ENCODE data around the gene HDGFL2.

HDGFL2 gene

DNA sequence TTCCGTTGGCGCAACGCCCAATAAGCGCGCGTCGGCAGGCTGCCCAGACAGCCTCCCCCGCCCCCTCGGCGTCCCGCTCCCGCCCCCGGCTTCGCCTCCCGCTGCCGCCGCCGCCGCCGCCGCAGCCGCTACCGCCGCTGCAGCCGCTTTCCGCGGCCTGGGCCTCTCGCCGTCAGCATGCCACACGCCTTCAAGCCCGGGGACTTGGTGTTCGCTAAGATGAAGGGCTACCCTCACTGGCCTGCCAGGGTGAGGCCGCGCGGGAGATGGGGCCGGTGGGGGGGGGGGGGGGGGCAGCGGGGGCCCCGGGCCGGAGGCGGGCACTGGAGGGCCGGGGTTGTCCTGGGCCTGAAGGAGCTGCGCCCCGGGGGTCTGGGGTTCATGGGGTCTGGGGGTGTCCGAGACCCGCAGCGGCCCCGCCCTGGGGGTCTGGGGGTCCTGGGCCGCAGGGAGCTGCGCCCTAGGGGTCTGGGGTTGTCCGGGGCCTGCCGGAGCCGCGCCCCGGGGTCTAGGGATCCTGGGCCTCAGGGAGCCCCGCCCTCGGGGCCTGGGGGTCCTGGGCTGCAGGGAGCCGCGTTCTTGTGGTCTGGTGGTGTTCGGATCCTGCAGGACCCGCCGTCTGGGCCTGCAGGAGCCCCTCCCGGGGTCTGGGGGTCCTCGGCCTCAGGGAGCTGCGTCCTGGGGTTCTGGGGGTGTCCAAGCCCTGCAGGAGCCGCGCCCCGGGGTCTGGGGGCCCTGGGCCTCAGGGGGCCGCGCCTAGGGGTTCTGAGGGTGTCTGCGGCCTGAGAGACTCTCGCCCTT is at the start of gene HDGFL2:
Gene HDGFL2, plus strand, starts transcription at position 124 of the 801 bp plus-strand sequence. Its CDS starts 54 bp downstream, at position 178.
- TF ChIP-seq, protein P1, sequence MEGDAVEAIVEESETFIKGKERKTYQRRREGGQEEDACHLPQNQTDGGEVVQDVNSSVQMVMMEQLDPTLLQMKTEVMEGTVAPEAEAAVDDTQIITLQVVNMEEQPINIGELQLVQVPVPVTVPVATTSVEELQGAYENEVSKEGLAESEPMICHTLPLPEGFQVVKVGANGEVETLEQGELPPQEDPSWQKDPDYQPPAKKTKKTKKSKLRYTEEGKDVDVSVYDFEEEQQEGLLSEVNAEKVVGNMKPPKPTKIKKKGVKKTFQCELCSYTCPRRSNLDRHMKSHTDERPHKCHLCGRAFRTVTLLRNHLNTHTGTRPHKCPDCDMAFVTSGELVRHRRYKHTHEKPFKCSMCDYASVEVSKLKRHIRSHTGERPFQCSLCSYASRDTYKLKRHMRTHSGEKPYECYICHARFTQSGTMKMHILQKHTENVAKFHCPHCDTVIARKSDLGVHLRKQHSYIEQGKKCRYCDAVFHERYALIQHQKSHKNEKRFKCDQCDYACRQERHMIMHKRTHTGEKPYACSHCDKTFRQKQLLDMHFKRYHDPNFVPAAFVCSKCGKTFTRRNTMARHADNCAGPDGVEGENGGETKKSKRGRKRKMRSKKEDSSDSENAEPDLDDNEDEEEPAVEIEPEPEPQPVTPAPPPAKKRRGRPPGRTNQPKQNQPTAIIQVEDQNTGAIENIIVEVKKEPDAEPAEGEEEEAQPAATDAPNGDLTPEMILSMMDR (IDR thresholded peaks at IDR 0.05; ENCODE audit: low read depth, low read length): no peak
- peak within 1 kb of the TSS; percentile 82 to 95 for H3K4me3 ChIP-seq (replicated peaks in 1 of 2; ENCODE audit: low read depth in 2 of 2, low read length in 2 of 2)
- DNase-seq (ENCODE audit: low read depth in 2 of 2): no peak

DNA sequence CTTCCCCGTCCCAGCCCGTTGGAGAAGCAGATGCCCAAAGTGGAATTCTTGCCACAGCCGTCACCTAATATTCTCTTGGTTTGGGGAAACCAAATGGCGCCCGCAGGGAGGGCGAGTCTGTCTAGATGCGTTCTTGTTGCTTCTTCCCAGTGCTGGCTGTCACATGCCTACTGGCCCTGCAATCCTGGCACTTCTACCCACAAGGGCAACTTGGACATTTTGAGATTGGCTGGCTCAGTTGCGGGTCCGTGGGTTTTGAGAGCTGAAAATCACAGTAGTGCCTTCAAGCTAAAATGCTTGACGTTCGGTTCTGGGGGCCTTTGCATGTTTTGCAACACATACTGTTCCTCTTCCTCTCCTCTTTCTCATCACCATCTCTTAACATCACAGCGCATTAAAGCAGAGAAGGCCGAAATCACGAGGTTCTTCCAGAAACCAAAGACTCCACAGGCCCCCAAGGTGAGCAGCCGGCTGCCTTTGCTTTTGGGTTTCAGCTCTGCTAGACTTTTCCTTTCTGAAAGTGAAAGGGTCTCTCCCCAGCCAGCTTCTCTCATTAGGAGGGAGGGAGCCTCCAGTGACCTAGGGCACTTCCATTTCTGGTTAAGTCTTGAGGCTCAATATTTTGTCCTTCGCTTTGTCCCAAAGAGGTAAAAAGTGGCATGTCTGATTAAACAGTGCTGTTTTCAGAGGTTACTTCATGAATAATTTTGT is 48.5 kb upstream of the HDGFL2 start:
- no peak for DNase-seq (ENCODE audit: low read depth in 2 of 2)
- no peak overlapping the region for H3K4me3 ChIP-seq (replicated peaks in 1 of 2; ENCODE audit: low read depth in 2 of 2, low read length in 2 of 2)

DNA sequence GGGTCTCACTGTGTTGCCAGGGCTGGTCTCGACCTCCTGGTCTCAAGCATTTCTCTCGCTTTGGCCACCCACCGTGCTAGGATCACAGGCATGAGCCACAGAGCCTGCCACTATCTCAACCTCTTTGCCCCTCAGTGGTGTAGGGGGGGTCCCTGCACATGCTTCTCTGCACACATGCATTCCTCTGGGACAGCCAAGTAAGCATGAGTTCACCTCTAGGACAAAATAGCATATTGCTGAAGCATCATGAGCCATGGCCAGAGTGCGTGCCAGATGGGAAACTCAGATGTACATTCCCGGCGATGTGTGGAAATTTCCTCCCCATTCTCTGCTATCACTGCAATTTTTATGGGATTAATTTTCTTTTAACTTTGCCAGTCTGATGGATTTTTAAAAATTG is 46.6 kb upstream of the HDGFL2 start:
- TF ChIP-seq, protein P1 (IDR thresholded peaks at IDR 0.05; ENCODE audit: low read depth, low read length): no peak
- no peak overlapping the region for H3K4me3 ChIP-seq (replicated peaks in 1 of 2; ENCODE audit: low read depth in 2 of 2, low read length in 2 of 2)
- peak; percentile 78 to 94 for DNase-seq (ENCODE audit: low read depth in 2 of 2)

More for the DNA sequence above, 48.5 kb upstream of the HDGFL2 start:
- TF ChIP-seq, protein P1 (IDR thresholded peaks at IDR 0.05; ENCODE audit: low read depth, low read length): no peak

DNA sequence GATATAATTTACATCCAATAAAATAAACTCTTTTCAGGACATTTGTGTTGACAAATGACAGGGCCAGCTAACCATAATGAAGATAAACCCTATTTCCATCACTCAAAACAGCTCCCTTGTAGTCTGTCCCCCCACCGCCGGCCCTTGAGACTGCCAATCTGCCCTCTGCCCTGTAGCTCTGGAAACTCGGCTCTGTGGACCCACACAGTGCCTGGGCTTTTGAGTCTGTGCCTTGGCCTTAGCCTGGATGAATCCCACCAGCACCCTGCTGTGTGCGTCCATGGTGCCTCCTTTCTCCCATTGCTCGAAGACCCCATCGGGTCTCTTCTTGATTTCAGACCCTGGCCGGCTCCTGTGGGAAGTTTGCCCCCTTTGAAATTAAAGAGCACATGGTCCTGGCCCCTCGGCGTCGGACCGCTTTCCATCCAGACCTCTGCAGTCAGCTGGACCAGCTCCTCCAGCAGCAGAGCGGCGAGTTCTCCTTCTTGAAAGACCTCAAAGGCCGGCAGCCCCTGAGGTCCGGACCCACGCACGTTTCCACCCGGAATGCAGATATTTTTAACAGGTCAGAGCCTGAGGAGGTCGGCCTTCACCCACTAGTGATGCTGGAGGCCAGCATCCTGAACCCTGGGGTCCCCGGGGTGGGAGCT is 43.6 kb upstream of the HDGFL2 start:
- DNase-seq (ENCODE audit: low read depth in 2 of 2): no peak
- no peak overlapping the region for H3K4me3 ChIP-seq (replicated peaks in 1 of 2; ENCODE audit: low read depth in 2 of 2, low read length in 2 of 2)
- TF ChIP-seq, protein P1 (IDR thresholded peaks at IDR 0.05; ENCODE audit: low read depth, low read length): no peak

DNA sequence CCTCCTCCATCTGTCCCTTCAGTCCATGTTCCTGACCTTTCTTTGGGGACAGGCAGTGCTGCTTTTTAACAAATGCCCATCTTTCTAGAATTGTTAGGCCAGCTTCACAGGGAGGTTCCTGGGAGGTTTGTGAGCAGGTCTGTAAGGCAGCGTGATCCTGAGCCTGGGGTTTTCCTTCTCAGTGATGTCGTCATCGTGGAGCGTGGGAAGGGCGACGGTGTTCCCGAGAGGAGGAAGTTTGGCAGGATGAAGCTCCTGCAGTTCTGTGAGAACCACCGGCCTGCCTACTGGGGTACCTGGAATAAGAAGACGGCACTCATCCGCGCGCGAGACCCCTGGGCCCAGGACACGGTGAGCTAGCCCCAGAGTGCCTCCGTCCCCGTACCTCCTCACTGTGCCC is 42.8 kb upstream of the HDGFL2 start:
- TF ChIP-seq, protein P1 (IDR thresholded peaks at IDR 0.05; ENCODE audit: low read depth, low read length): no peak
- H3K4me3 ChIP-seq (replicated peaks in 1 of 2; ENCODE audit: low read depth in 2 of 2, low read length in 2 of 2): no peak overlapping the region
- DNase-seq (ENCODE audit: low read depth in 2 of 2): no peak

DNA sequence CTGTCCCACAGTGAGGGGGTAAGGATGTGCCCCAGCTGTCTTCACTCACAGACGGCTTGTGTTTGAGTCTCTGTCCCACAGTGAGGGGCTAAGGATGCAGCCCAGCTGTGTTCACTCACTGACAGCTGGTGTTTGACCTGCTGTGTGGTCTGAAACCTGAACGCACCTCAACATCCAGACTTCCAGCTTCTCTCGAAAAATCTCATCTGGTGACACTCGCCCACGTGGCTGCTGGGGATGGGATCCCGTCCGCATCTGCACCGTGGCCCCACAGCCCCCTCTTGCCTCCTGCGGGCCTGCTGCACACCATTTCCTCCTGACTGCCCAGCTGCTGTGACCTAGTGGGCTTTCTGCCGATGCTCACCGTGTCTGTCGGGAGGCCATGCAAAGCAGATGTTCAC is 42.3 kb upstream of the HDGFL2 start:
- H3K4me3 ChIP-seq (replicated peaks in 1 of 2; ENCODE audit: low read depth in 2 of 2, low read length in 2 of 2): no peak overlapping the region
- TF ChIP-seq, protein P1 (IDR thresholded peaks at IDR 0.05; ENCODE audit: low read depth, low read length): no peak
- DNase-seq (ENCODE audit: low read depth in 2 of 2): no peak
